Measurements from ENCODE around the gene ACAP2. TPM values are rescaled to one million over a fixed set of nuclear protein-coding genes. Genes with fewer than 3 reads are reported as not detected.
A peak's percentile ranks its signal among the peaks of the same experiment; 100 is the strongest.
"Not testable (repeated sequence)": the region's sequence is repeated elsewhere in the genome, so short reads cannot be mapped to it uniquely, and the experiment has no call there.

The ACAP2 gene
- total and polyA plus RNA-seq, 3 donors from 2014 or later = 31.6 to 78.2 (median 72.3) TPM

GRCh38 chr3:195385526-195385925 is 57.3 kb downstream of the ACAP2 start:
- 60 to 79% methylated on average over 2 of the region's 2 CpGs for WGBS, 2 donors

DNA sequence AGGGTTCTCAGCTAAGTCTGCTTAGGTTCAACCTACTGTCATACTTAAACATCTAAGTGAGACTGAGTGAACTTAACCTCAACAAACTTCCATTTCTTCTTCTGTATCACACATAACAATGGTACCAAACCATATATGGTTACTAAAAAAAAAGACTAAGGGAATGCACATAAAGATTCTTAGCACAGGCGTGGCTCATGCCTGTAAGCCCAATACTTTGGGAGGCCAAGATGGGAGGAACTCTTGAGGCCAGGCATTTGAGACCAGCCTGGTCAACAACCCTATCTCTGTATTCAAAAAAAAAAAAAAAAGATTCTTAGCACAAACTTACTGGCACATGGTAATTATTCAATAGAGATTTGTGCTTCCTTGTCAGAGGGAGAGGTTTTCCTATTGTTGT is 57.9 kb downstream of the ACAP2 start:
- peaks cover 11% of the 10 kb centered on the region for H3K4me1 ChIP-seq
- intact Hi-C loops (cut with DNase I; ENCODE audit: low total_unique reads) = no loop called here
- H3K9me3 ChIP-seq = no peaks in the 10 kb centered on the region
- peak overlapping the region in 1 of 2 donors; percentile 41 for H3K27ac ChIP-seq
- no peak for DNase-seq
- WGBS, 2 donors = 69 to 71% methylated on average over 1 of the region's 1 CpG
- no peak for TF ChIP-seq POLR2A (IDR thresholded peaks at IDR 0.05)
- TF ChIP-seq CTCF (IDR thresholded peaks at IDR 0.05) = no peak
- no peaks in the 10 kb centered on the region for H3K27me3 ChIP-seq
- no peak overlapping the region for H3K4me3 ChIP-seq
- H3K36me3 ChIP-seq (ENCODE audit: low read depth, missing control alignments) = no peaks in the 10 kb centered on the region

More at GRCh38 chr3:195385526-195385925, 57.3 kb downstream of the ACAP2 start:
- peaks cover 11% of the 10 kb centered on the region for H3K4me1 ChIP-seq
- no peaks in the 10 kb centered on the region for H3K36me3 ChIP-seq (ENCODE audit: low read depth, missing control alignments)
- H3K27ac ChIP-seq = peak overlapping the region in 1 of 2 donors; percentile 41
- DNase-seq = peak; percentile 32
- H3K4me3 ChIP-seq = no peak overlapping the region
- intact Hi-C loops (cut with DNase I; ENCODE audit: low total_unique reads) = no loop called here
- no peaks in the 10 kb centered on the region for H3K27me3 ChIP-seq
- TF ChIP-seq CTCF (IDR thresholded peaks at IDR 0.05) (no peak), POLR2A (IDR thresholded peaks at IDR 0.05) (no peak)
- no peaks in the 10 kb centered on the region for H3K9me3 ChIP-seq

DNA sequence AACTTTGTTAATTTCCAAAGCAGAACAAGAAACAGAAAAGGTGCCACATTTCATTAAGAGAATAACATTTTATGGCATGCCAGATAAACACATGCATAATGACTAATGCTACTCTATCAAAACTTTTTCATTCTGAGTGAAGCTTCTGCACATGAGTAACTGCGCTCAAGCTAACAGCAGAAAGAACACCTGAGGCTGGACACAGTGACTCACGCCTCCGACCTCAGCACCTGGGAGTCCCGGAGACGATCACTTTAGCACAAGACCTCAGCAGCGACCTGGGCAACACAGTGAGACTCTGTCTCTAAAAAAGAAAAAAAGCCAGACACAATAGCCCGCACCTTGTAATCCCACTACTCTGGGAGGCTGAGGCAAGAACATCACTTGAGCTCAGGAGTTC is 70.6 kb downstream of the ACAP2 start:
- H3K9me3 ChIP-seq = no peaks in the 10 kb centered on the region
- H3K36me3 ChIP-seq (ENCODE audit: low read depth, missing control alignments) = peaks cover 3% of the 10 kb centered on the region
- H3K4me3 ChIP-seq = no peak overlapping the region
- intact Hi-C loops (cut with DNase I; ENCODE audit: low total_unique reads) = no loop called here
- no peak for DNase-seq
- no peaks in the 10 kb centered on the region for H3K27me3 ChIP-seq
- no peaks in the 10 kb centered on the region for H3K4me1 ChIP-seq
- WGBS, 2 donors = 78 to 88% methylated on average over 7 of the region's 7 CpGs
- H3K27ac ChIP-seq = peak overlapping the region in 1 of 2 donors; percentile 10
- TF ChIP-seq CTCF (IDR thresholded peaks at IDR 0.05) (no peak), POLR2A (IDR thresholded peaks at IDR 0.05) (no peak)

GRCh38 chr3:195366200-195366925 is 76.5 kb downstream of the ACAP2 start:
- no peak for DNase-seq
- intact Hi-C loops (cut with DNase I; ENCODE audit: low total_unique reads) = no loop called here
- H3K27me3 ChIP-seq = no peaks in the 10 kb centered on the region
- no peak for TF ChIP-seq CTCF (IDR thresholded peaks at IDR 0.05)
- no peak for TF ChIP-seq POLR2A (IDR thresholded peaks at IDR 0.05)
- H3K4me1 ChIP-seq = no peaks in the 10 kb centered on the region
- H3K36me3 ChIP-seq (ENCODE audit: low read depth, missing control alignments) = peaks cover 3% of the 10 kb centered on the region
- no peak overlapping the region for H3K27ac ChIP-seq
- no peak overlapping the region for H3K4me3 ChIP-seq
- H3K9me3 ChIP-seq = no peaks in the 10 kb centered on the region
- WGBS, 2 donors = 90 to 94% methylated on average over 5 of the region's 5 CpGs

DNA sequence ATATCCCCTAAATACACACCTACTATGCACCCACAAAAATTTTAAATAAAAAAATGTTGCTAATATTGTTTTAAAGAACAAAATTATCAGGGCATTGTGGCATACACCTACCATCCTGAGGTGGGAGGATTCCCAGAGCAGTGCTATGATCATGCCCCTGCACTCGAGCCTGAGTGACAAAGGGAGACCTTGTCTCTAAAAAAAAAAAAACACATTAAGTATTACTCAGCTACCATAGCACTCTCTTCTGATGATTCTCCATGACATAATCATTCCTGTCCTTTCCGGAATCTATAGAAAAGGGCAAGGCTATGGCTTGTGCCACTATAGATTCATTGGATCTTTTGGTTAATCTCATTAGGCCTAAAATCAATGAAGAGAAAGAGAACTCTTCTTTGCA is 77.4 kb downstream of the ACAP2 start:
- 86 to 94% methylated on average over 2 of the region's 2 CpGs for WGBS, 2 donors

DNA sequence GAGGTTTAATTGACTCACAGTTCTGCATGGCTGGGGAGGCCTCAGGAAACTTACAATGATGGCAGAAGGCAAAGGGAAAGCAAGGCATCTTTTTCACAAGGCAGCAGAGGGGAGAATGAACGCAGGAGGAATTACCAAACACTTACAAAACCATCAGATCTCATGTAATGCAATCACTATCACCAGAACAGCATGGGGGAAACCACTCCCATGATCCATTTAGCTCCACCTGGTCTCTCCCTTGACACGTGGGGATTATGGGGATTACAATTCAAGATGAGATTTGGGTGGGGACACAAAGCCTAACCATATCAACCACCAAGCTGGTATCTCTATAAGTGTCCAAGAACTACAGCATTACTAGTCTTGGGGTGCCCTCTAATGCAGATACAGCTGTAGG is 85.0 kb downstream of the ACAP2 start:
- H3K27me3 ChIP-seq; H3K4me3 ChIP-seq; H3K9me3 ChIP-seq; DNase-seq; intact Hi-C loops (cut with DNase I; ENCODE audit: low total_unique reads); H3K27ac ChIP-seq; H3K4me1 ChIP-seq; H3K36me3 ChIP-seq (ENCODE audit: low read depth, missing control alignments): not testable (repeated sequence)
- 85 to 88% methylated on average over 2 of the region's 2 CpGs for WGBS, 2 donors

More for the DNA sequence above, 77.4 kb downstream of the ACAP2 start:
- H3K27ac ChIP-seq = no peak overlapping the region
- no peaks in the 10 kb centered on the region for H3K4me1 ChIP-seq
- DNase-seq = no peak
- TF ChIP-seq CTCF (IDR thresholded peaks at IDR 0.05) = no peak
- TF ChIP-seq POLR2A (IDR thresholded peaks at IDR 0.05) = no peak
- no peaks in the 10 kb centered on the region for H3K9me3 ChIP-seq
- peaks cover 3% of the 10 kb centered on the region for H3K36me3 ChIP-seq (ENCODE audit: low read depth, missing control alignments)
- no peaks in the 10 kb centered on the region for H3K27me3 ChIP-seq
- H3K4me3 ChIP-seq = no peak overlapping the region
- intact Hi-C loops (cut with DNase I; ENCODE audit: low total_unique reads) = no loop called here

All from testis (tissue), 3 donors.